HG03280 (cell line): ENCODE data around the gene NMUR2.

Source experiments
- ATAC-seq: cut with Tn5 transposase; IDR thresholded peaks from one replicate; pipeline ENCODE4 v1.9.1; 2021; ENCODE audit warnings: mild to moderate bottlenecking, moderate library complexity; ENCODE audit not compliant: unreplicated experiment

The NMUR2 gene

DNA sequence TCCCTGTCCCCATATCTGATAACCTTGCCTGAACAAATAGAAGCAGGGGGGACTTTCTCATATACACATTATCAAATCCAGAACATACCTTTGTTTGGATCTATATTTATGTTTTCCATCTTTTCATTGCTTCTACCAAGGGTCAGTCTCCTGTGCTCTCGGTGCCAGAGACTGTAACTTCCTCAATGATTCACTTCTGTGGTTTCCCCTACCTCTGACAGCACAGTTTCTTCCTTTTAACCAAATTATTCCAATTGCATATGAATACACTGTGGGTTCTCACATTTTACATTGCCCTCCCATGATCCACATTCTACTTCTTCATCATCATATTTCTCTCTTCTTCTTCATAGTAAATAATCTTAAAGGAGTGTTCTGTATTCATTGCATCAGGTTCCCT, 32.2 kb downstream of the NMUR2 start:
- no peak for ATAC-seq

DNA sequence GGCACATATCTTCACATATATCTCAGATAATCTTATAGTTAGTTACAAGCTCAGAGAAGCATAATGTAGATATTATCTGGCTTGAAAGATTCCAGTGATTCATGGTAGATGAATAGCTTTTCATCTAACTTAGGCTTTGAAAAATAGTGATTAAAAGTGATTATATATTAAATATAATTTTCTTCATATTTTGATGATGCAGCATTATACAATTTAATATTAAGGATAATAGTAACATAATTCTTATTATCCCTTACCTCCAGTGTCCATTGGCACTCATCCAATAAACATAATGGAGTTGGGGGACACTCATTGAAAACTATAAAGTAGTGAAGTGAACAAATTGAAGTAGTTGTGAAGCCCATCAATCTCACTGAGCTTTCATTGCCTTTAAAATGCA, 35.8 kb downstream of the NMUR2 start:
- ATAC-seq, result no peak

DNA sequence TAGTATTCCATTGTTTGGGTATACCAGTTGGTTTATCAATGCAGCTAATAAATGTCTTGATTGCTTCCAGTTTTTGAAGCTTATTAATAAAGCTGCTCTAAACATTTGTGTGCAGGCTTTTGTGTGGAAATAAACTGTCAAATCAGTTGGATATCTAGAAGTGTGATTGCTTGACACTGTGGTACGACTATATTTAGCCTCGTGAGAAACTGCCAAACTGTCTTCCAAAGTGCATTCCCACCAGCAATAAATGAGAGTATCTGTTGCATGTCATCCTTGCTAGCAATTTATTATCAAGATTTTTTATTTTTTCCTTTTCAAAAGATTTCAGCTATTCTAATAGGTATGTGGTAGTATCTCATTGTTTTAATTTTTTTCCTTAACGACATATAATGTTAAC, 37.5 kb downstream of the NMUR2 start:
- ATAC-seq, result no peak

DNA sequence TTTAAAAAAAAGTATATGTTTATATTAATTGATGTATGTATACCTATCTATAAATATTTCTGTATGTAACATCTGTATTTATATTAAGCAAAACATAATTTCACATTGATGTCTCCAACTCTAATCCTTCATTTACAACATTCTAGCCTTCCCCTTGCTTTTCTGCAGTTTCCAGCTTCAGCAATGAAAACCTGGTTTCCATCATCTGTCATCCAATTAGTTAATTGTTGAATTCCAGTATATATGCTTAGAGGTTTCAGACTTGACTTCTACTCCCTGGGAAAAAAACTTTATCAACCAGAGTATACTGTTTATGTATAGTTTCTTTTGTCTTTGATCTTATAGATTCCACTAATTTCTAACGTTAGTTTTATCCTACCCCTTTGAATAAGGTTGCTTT, 38.4 kb downstream of the NMUR2 start:
- no peak for ATAC-seq

DNA sequence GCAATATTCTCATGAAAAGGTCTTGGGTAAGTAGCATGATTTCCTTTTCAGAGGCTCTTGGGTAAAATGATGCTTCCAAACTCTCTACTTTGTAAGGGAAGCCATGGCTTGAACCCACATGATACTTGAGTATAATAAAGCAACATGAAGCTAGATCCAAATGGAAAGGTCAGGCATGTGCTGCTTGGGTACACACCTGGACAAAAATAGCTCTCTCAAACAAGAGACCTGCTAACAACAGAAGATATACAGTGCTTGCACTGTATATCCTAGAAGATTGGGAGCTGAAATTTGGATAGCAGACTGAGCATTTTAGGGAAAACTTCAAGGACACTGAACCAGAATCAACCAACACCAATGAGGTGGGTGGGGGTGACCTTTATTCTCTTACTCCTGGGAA, 40.2 kb downstream of the NMUR2 start:
- ATAC-seq, result no peak

DNA sequence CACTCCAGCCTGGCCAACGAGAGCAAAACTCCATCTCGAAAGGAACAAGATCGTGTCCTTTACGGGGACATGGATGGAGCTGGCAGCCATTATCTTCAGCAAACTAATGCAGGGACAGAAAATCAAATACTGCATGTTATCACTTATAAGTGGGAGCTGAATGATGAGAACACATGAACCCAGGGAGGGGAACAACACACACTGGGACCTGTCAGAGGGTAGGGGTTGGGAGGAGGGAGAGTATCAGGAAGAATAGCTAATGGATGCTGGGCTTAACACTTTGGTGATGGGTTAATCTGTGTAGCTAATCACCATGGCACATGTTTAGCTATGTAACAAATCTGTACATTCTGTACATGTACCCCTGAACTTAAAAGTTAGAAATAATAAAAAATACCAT, 40.9 kb downstream of the NMUR2 start:
- no peak for ATAC-seq

DNA sequence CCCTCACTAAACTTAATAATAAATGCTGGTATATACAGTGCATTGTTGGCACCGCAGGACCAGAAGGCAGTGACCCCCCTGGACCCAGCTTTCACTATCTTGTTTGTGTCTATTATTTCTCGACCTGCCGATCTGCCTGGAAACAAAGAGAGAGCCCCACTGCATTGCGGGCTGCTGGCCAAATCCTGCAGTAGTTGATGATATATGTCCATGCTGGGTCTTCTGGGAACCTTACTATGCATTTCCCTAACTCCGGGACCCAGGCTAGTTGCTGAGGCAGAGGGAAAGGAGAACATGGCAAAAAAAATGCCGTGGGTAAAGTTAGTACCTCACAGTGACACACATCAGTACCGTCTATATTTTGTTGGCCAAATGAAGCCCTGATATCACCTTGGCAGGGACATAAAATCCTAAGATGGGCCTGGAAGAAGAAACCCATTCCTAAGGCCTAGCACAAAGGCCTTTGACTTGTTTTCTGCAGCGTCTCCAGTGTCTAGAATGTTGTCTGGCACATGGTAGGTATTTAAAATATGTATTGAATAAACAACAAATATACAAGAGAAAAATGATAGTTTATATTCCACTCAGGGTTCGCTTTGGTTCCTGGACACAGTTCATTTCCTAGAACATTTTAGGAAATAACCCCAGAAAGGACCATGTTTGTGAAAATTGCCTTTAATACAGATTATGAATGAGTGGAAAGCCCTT, 46.1 kb downstream of the NMUR2 start:
- no peak for ATAC-seq

DNA sequence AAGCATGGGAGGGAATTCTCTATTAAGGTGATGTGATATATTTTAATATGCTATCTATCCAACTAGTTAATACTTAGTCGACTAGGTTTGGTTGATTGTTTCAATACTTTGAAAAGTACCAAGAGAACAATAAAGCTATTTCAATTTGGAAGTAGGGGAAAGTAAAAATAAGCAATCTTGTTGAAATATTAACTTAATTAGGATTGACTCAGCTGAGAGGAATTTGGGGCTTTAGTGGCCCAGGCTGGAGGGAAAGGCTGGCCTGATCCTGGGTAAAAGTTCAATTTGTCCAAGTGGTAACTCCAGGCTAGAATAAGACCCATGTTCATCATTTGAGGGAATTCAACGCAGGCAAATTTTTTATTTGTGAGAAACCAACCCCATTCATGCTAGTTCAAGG, 48.6 kb downstream of the NMUR2 start:
- ATAC-seq, result no peak

DNA sequence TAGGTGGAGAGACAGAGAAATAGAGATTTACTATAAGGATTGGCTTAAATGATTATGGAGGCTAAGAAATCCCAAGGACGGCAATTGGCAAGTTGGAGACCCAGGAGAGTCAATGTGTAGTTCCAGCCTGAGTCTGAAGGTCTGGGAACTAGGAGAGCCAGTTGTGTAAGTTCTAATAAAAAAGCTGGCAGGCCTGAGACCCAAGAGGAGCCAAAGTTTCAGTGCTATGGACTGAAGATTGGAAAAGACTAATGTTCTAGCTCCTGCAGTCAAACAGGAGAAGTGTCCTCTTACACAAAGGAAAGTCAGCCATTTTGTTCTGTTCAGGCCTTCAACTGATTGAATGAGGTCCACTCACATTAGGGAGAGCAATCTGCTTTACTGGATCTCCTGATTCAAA, 50.0 kb downstream of the NMUR2 start:
- no peak for ATAC-seq

DNA sequence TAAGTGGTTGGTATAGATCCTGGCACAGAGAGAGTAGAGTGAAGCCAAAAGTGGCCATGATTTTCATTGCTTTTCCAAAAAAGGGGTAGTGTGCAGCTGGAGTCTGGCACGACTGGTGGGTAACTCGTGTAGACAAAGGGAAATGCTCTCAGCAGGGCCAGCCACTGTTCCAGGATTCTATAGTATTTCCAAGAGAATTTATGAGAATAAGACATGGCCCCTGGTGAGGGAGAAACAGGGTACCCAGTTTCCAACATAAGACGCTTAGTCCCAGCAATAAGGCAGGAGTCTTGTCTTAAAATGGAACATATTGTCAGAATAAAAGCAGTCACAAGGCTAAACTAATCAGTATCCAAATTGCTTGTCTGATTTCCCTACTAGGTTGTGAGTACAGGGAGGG, 52.1 kb downstream of the NMUR2 start:
- ATAC-seq, result no peak

DNA sequence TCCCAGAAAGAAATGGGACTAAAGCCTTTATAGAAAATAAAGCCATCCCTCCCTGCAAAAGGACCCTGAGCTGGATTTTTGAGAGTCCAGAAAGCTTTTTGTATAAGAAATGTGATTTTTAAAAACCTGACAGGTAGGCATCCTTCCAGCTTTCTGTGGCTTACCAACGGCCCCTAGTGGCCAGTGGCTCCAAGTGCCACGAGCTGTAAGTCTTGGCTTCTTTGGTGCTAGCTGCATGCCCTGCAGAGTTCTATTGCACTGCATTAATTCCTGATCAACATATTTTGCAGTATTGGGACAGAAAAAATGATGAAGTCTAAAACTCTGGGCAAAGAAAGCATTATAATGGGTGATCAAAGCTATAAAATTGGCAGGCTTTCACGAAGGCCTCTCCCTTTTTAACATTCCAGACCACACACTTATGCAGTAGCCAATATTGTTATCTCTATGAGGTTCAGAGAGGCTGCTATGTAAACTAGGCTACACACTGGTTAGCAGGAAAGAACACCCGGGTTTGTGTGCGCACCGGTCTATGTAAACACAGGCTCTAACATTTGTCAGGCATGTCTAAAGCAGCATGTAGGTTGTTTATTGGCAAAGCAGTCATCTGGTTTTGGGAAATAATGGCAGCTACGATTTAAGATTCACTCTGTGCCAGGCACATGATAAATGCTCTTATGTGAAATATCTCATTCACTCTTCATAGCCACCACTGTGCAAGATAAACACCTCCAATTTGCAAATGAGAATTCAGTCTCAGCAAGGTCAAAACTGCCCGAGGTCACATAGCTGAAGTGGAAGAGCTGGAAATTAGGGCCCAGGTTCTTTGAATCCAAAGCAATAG, 55.2 kb downstream of the NMUR2 start:
- peak; percentile 81 for ATAC-seq
